HG03565 (cell line): ENCODE measurements around the gene EEFSEC.

Experiments
- ATAC-seq: cut with Tn5 transposase; IDR thresholded peaks from one replicate; pipeline ENCODE4 v1.9.1; 2021; ENCODE audit warnings: mild to moderate bottlenecking, moderate library complexity; ENCODE audit not compliant: unreplicated experiment

EEFSEC gene

DNA sequence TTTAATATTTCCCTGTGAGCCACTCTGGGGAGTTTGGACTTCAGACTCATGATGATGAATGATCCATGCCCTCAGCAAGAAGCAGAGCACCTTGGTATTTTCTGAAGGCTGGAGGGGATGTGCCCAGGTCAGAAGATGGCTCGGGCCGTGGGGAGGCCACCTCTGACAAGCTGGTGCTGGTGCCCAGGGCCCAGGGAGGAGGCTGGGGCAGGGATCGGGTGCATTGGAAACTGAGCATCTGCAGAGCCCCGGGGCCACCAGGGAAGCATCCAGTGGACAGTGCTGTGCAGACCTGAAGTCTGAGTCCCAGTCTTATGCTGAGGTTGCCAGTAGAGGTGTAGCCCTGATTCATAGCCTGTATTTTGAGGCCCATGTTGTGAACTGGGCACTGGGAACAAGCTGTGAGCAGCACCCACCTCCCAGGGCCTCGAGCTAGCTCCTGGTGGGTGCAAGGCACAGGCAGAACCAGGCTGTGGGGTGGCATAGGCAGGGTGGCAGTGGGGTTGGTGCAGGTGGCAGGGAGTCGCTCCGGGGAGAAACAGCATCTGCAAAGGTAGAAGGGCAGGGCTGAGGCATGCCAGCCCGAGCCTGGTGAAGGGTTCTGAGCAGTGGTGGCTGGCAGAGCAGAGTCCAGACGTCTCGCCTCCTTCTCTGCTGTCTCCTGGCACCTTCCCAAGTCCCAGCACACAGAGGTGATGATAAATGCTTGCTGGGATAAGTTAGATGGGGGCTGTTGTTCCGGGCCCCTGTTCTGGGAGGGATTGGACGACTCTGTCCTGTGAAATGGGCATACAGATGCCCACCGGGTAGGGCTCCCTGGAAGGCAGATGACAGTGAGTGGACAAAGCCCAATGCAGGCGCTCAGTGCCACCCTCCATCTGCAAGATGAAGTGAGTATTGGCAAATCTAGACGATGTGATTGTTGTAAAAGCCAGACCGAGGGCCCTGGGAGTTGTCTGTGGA, 302.8 kb downstream of the EEFSEC start:
- ATAC-seq = no peak

DNA sequence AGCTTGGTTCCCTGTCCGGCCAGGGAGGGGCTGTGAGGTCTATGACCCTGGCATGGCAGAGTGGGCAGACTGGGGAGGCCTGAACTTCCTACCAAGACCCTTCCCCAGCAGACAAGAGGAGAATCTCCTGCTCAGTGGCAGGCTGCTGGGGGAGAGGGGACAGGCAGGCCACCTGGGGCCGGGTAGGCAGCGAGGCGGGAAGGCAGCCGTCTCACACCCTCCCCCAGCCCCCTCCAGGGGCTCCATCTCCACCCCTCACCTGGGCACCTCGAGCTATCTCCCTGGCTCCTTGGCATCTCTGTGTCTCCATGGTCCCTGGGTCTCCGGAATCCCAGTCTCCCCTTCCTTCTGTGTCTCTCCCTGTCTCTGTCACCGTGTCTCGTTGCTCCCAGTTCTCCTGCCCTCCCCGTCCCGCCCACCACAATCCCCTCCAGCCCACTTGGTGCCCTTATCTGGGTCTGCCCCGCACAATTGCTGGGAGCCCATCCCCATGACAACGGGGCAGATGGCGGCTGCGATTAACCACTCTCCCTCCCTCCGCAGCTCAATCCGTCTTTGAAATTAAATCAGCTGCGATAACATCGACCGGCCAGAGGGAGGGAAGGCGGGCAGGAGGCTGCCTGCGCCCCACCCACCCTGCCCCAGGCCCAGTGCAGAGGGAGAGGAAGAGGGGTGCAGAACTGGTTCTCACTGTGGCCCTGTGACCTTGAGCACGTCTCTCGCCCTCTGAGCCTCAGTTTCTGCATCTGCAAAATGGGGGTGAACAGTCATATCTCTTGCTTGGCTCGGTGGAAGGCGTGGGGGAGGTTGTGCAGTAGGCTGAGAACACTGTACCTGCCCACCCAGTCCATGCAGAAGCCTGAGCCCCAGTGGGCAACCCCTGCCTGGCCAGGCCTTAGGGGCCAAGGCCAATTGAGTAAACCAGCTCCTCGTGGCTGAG, 303.8 kb downstream of the EEFSEC start:
- ATAC-seq = no peak

DNA sequence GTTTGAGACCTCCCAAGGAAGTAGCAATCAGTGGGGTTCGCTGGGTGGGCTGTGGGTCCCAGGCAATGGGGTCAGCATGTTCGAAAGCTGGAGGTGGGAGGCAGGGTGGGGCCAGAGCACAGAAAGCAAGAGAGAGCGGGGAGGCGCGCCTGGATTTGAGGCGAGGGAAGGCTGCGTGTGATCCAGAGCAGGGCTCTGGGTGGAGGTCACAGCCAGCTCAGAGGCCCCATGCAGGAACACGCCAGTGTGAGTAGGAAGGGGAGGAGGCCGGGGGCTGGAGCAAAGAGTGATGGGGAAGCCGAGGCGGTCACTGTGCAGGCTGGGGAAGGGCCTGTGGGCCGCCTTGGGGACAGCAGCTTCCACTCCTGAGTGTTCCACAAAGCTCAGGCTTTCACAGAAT, 304.7 kb downstream of the EEFSEC start:
- ATAC-seq = no peak
